Ovary (tissue), 9 donors: ENCODE data around the gene HEBP1. TPM values are rescaled to one million over a fixed set of nuclear protein-coding genes. Genes with fewer than 3 reads are reported as not detected.
A peak's percentile ranks its signal among the peaks of the same experiment; 100 is the strongest.

Experiments
- DNase-seq, 5 donors: peaks; one replicate each; pipeline ENCODE4 v3.0.0-alpha.2; 2019 to 2020
- H3K27ac ChIP-seq, 2 donors: fragments of 200-600 bp; one replicate each; pipeline versions ENCODE4 v1.5.1 to v1.8.0; 2019 to 2022
- H3K27me3 ChIP-seq: fragments of 200-600 bp; one replicate; pipeline ENCODE4 v1.8.0; 2022
- H3K36me3 ChIP-seq: fragments of 200-600 bp; sonication (generic); one replicate; pipeline ENCODE4 v1.5.1; 2019
- H3K4me1 ChIP-seq: one replicate; pipeline ENCODE4 v1.8.1; 2013; ENCODE audit warnings: mild to moderate bottlenecking, moderate library complexity; ENCODE audit not compliant: insufficient read depth
- H3K4me3 ChIP-seq: fragments of 200-600 bp; sonication (generic); one replicate; pipeline ENCODE4 v1.5.1; 2017
- H3K9me3 ChIP-seq, 2 donors: fragments of 200-600 bp in 1 of 2; sonication (generic) in 1 of 2; one replicate each; pipeline versions ENCODE4 v1.5.1 to v1.8.1; 2013 to 2019; ENCODE audit warnings: mild to moderate bottlenecking in 1 of 2, moderate library complexity in 1 of 2
- EP300 ChIP-seq: sonication (generic); formaldehyde crosslinking; IDR thresholded peaks from one replicate; pipeline ENCODE4 v1.6.1; 2017; ENCODE audit warnings: antibody characterized with exemption
- POLR2A ChIP-seq: fragments of 450-650 bp; IDR thresholded peaks from one replicate; pipeline ENCODE4 v1.6.1; 2017; ENCODE audit warnings: antibody characterized with exemption, mild to moderate bottlenecking, moderate library complexity
- WGBS, 3 donors: extraction: QIAGEN DNeasy Blood & Tissue Kit in 1 of 3; methylation state at CpG; one replicate each; pipeline versions ENCODE4 v1.1.5 to v1.1.7; 2013 to 2017; 5-methylcytosine and 5-hydroxymethylcytosine counted together
- intact Hi-C, 4 donors: fragments of 100-400 bp; cut with DNase I; formaldehyde crosslinking; loops; one replicate each; pipeline versions ENCODE4 v1.11.0 to v1.15.1; 2022 to 2023
- polyA plus RNA-seq, 2 donors: library from polyadenylated mRNA; stranded (reverse); fragments of 200-250 nt in 1 of 2; fragments of 350-450 nt in 1 of 2; fragmentation: Illumina TruSeq in 1 of 2; extraction: RNeasy Lipid Tissue Mini Kit (QIAGEN cat#74804) in 1 of 2; gene quantifications; one replicate each; pipeline ENCODE4 v1.2.3, GENCODE V29; 2013 to 2014
- total RNA-seq, 7 donors: library from RNA; depleted of rRNA in 2 of 7; stranded (reverse); fragments of >200 nt in 2 of 7; fragmentation: NEBNext Ultra II Directional in 3 of 7; extraction: Animal tissue kit (Norgen Biotek cat#: 25700) in 3 of 7; gene quantifications; one replicate each; pipeline versions ENCODE4 v1.1.0 to v1.2.4, GENCODE V29; 2016 to 2023
- TF ChIP-seq, protein P1 (sequence below), 3 donors: fragments of 450-650 bp in 2 of 3; fragments of 200-600 bp in 1 of 3; IDR thresholded peaks; one replicate each; pipeline versions ENCODE4 v1.5.1 to v1.8.0; 2016 to 2022; ENCODE audit warnings: antibody characterized with exemption in 3 of 3, mild to moderate bottlenecking in 1 of 3
- donor health status: DM: no; HTN: no; CAD: no; lungs with moderate emphysema.
- donor health status: DM: no; HTN: no; CAD: no.
- donor health status: Bipolar disorder and iron deficiency.
- donor health status: DM: yes; HTN: yes; CAD: no.
- donor health status: DM: no; HTN: no; CAD: no.
- donor health status: DM: yes; HTN: yes; CAD: no.

HEBP1 gene
- total and polyA plus RNA-seq, 9 donors = 31.6 to 150 (median 85.4) TPM

DNA sequence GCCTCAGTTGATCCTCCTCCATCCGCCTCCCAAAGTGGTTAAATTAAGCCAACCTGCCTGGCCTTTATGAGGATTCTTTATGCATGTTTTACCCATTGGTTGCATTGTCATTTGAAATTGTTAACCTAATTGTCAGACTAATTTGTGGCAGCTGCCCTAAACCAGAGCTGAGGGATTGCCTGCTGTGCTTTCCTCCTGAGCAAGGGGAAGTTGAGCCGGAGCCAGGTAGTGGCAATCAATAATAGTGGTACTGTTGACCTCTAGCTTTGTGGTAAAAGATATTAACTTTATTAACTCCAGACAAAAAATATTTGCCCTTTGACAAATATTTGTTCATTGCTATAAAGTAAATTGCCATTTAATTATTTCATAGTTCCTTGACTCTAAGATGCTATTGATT, 5.6 kb upstream of the HEBP1 start:
- 94 to 96% (median 94%) methylated on average over 2 of the region's 2 CpGs for WGBS, 3 donors
- intact Hi-C loops = loop anchor here in 1 of 4 donors (10.0 kb wide), 1 partner anchor 199 kb away; no protein-coding TSS in a partner anchor
- Histone ChIP-seq H3K27me3 (no peaks in the 10 kb centered on the region), H3K4me3 (no peak overlapping the region), H3K9me3 (no peaks in the 10 kb centered on the region), H3K27ac (no peak overlapping the region), H3K36me3 (no peaks in the 10 kb centered on the region), H3K4me1 (no peaks in the 10 kb centered on the region)
- no peak for DNase-seq
- TF ChIP-seq POLR2A = no peak
- TF ChIP-seq, protein P1, sequence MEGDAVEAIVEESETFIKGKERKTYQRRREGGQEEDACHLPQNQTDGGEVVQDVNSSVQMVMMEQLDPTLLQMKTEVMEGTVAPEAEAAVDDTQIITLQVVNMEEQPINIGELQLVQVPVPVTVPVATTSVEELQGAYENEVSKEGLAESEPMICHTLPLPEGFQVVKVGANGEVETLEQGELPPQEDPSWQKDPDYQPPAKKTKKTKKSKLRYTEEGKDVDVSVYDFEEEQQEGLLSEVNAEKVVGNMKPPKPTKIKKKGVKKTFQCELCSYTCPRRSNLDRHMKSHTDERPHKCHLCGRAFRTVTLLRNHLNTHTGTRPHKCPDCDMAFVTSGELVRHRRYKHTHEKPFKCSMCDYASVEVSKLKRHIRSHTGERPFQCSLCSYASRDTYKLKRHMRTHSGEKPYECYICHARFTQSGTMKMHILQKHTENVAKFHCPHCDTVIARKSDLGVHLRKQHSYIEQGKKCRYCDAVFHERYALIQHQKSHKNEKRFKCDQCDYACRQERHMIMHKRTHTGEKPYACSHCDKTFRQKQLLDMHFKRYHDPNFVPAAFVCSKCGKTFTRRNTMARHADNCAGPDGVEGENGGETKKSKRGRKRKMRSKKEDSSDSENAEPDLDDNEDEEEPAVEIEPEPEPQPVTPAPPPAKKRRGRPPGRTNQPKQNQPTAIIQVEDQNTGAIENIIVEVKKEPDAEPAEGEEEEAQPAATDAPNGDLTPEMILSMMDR (IDR thresholded peaks at IDR 0.05) = no peak
- no peak for TF ChIP-seq EP300

DNA sequence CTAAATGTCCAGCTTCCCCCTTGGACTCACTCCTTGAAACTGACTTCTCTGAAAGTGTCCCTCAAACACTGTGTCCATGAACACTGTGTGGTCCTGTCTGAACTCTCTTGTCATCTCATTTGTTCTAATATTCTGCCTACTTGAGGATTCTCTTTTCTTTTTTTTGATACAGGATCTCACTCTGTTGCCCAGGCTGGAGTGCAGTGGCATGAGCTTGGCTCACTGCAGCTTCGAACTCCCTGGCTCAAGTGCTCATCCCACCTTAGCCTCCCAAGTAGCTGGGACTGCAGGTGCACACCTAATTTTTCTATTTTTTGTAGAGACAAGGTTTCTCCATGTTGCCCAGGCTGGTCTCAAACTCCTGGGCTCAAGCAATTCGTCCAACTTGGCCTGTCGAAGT, 4.9 kb upstream of the HEBP1 start:
- WGBS, 3 donors = 62 to 79% (median 70%) methylated on average over 3 of the region's 3 CpGs
- TF ChIP-seq, protein P1 (IDR thresholded peaks at IDR 0.05) = no peak
- TF ChIP-seq POLR2A (no peak), EP300 (no peak)
- H3K27me3 ChIP-seq = no peaks in the 10 kb centered on the region
- DNase-seq = no peak
- H3K36me3 ChIP-seq = no peaks in the 10 kb centered on the region
- H3K9me3 ChIP-seq = no peaks in the 10 kb centered on the region
- intact Hi-C loops = loop anchor here in 1 of 4 donors (10.0 kb wide), 1 partner anchor 200 kb away; no protein-coding TSS in a partner anchor
- H3K4me3 ChIP-seq = no peak overlapping the region
- H3K4me1 ChIP-seq = no peaks in the 10 kb centered on the region
- no peak overlapping the region for H3K27ac ChIP-seq

DNA sequence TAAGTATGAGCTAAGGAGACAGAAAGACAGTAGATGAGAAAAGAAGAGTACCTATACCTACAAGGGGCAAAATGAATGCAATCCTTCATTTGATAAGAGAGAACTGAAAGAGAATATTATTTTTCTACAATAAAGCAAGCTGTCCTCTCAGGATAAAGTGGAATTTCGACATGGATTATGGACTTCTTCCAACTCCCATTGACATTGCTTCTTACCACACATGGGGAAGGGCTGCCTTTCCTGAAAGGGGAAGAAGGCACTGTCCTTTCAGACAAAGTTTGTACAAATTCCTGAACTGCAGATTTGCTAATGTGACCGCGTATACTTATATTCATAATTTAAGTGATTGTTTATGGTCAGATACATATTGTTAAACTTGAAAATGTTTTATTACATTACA, 4.3 kb upstream of the HEBP1 start:
- WGBS, 3 donors = 83 to 87% (median 85%) methylated on average over 3 of the region's 3 CpGs
- TF ChIP-seq EP300 (no peak), POLR2A (no peak)
- TF ChIP-seq, protein P1 (IDR thresholded peaks at IDR 0.05) = no peak
- intact Hi-C loops = loop anchor here in 1 of 4 donors (10.0 kb wide), 1 partner anchor 200 kb away; no protein-coding TSS in a partner anchor

DNA sequence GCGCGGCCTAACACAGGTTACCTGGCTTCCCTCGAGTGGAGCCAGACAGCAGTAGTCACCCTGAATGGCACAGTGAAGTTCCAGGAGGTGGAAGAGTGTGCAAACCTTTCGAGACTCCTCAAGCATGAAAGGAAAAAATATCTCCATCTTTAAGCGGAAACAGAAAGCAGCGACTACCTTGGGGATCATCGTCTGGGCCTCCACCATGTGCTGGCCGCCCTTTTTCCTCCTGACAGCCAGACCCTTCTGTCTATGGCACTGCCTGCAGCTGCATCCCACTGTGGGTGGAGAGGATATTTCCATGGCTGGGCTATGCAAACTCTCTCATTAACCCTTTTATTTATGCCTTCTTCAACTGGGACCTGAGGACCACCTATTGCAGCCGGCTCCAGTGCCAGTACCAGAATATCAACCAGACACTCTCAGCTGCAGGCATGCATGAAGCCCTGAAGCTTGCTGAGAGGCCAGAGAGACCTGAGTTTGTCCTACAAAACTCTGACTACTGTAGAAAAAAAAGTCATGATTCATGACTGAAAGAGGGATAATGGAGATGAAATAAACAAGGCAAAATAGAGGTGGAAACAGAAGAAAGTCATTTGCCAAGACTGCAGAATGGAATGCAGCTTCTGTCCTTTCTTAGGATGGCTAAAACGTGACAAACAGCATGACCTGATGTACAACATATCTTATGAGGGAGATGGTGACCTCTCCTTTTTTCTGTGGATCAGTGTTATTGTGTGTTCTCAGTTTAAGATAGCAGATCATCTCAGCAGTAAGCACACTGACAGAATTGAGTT, 2.4 kb upstream of the HEBP1 start:
- TF ChIP-seq, protein P1 (IDR thresholded peaks at IDR 0.05) = no peak
- TF ChIP-seq POLR2A (no peak), EP300 (no peak)
- WGBS, 3 donors = 96 to 97% (median 97%) methylated on average over 10 of the region's 10 CpGs

More for the DNA sequence above, 4.3 kb upstream of the HEBP1 start:
- H3K4me1 ChIP-seq = no peaks in the 10 kb centered on the region
- no peak overlapping the region for H3K27ac ChIP-seq
- H3K36me3 ChIP-seq = no peaks in the 10 kb centered on the region
- H3K27me3 ChIP-seq = no peaks in the 10 kb centered on the region
- DNase-seq = no peak
- H3K4me3 ChIP-seq = no peak overlapping the region
- no peaks in the 10 kb centered on the region for H3K9me3 ChIP-seq

More for the DNA sequence above, 2.4 kb upstream of the HEBP1 start:
- DNase-seq = no peak
- Histone ChIP-seq H3K4me3 (peak overlapping the region; percentile 58), H3K9me3 (no peaks in the 10 kb centered on the region), H3K27ac (no peak overlapping the region), H3K4me1 (peaks cover 3% of the 10 kb centered on the region), H3K36me3 (no peaks in the 10 kb centered on the region), H3K27me3 (no peaks in the 10 kb centered on the region)
- intact Hi-C loops = loop anchor here in 1 of 4 donors (10.0 kb wide), 1 partner anchor 202 kb away; no protein-coding TSS in a partner anchor
